Transverse colon (tissue), 4 donors: ENCODE measurements around the gene LACRT. TPM values are rescaled to one million over a fixed set of nuclear protein-coding genes. Genes with fewer than 3 reads are reported as not detected.

ENCODE experiments used
- DNase-seq: peaks from one replicate; pipeline ENCODE4 v3.0.0-alpha.2; 2019
- H3K27ac ChIP-seq, 4 donors: fragments of 200-600 bp; sonication (generic); 2 replicates each; pipeline ENCODE4 v1.5.1; 2016 to 2018; ENCODE audit warnings: inconsistent platforms in 4 of 4
- H3K27me3 ChIP-seq: fragments of 200-600 bp; sonication (generic); 2 replicates; pipeline ENCODE4 v1.5.1; 2017; ENCODE audit warnings: inconsistent platforms
- H3K36me3 ChIP-seq, 4 donors: fragments of 200-600 bp; sonication (generic); 2 replicates each; pipeline ENCODE4 v1.5.1; 2017 to 2019; ENCODE audit warnings: inconsistent platforms in 4 of 4
- H3K4me1 ChIP-seq, 4 donors: fragments of 200-600 bp; sonication (generic); 2 replicates each; pipeline ENCODE4 v1.5.1; 2017 to 2020; ENCODE audit warnings: inconsistent platforms in 4 of 4
- H3K4me3 ChIP-seq, 4 donors: fragments of 200-600 bp; sonication (generic); 1 replicate in 1 of 4; 2 replicates in 3 of 4; pipeline versions ENCODE4 v1.5.1 to v1.6.1; 2017 to 2019; ENCODE audit warnings: inconsistent platforms in 4 of 4
- H3K9me3 ChIP-seq, 2 donors: fragments of 200-600 bp; sonication (generic); 2 replicates each; pipeline ENCODE4 v1.5.1; 2017 to 2019; ENCODE audit warnings: inconsistent platforms in 2 of 2
- EP300 ChIP-seq: sonication (generic); formaldehyde crosslinking; IDR thresholded peaks from one replicate; pipeline ENCODE4 v1.6.1; 2017; ENCODE audit warnings: antibody characterized with exemption, low read depth
- POLR2A ChIP-seq: fragments of 450-650 bp; IDR thresholded peaks from one replicate; pipeline ENCODE4 v1.6.1; 2016; ENCODE audit warnings: antibody characterized with exemption, mild to moderate bottlenecking, moderate library complexity
- POLR2AphosphoS5 ChIP-seq, 3 donors: sonication (generic); formaldehyde crosslinking; IDR thresholded peaks; one replicate each; pipeline ENCODE4 v1.6.1; 2016; ENCODE audit warnings: antibody characterized with exemption in 3 of 3
- WGBS, 2 donors: methylation state at CpG; one replicate each; pipeline ENCODE4 v1.1.5; 2018; ENCODE audit warnings: low coverage in 1 of 2; 5-methylcytosine and 5-hydroxymethylcytosine counted together
- in situ Hi-C, 4 donors: fragments of 200-750 bp; cut with MboI; loops; one replicate each; pipeline versions ENCODE4 v1.15.0 to v1.15.1; 2017; ENCODE audit warnings: low sequenced_read_pairs in 3 of 4, low pct_ligation_motif_present in 1 of 4, low pct_unique_long_range_greater_than_20kb in 1 of 4
- intact Hi-C: fragments of 100-400 bp; cut with DNase I; formaldehyde crosslinking; loops from one replicate; pipeline ENCODE4 v1.15.1; 2023; ENCODE audit warnings: low total_unique reads
- total RNA-seq, 4 donors: library from RNA; depleted of rRNA; stranded (reverse); fragments of >200 nt; gene quantifications; one replicate each; pipeline ENCODE4 v1.1.0, GENCODE V29; 2016
- TF ChIP-seq, protein P1 (sequence below), 5 experiments: fragments of 200-600 bp in 3 of 5; fragments of 450-650 bp in 2 of 5; sonication (generic) in 3 of 5; IDR thresholded peaks; 1 replicate in 2 of 5; 2 replicates in 3 of 5; pipeline ENCODE4 v1.5.1; 2016 to 2017; ENCODE audit warnings: antibody characterized with exemption in 5 of 5, inconsistent platforms in 3 of 5, mild to moderate bottlenecking in 2 of 5, moderate library complexity in 1 of 5

The LACRT gene
- total RNA-seq, 4 donors from 2014 or later = not detected

DNA sequence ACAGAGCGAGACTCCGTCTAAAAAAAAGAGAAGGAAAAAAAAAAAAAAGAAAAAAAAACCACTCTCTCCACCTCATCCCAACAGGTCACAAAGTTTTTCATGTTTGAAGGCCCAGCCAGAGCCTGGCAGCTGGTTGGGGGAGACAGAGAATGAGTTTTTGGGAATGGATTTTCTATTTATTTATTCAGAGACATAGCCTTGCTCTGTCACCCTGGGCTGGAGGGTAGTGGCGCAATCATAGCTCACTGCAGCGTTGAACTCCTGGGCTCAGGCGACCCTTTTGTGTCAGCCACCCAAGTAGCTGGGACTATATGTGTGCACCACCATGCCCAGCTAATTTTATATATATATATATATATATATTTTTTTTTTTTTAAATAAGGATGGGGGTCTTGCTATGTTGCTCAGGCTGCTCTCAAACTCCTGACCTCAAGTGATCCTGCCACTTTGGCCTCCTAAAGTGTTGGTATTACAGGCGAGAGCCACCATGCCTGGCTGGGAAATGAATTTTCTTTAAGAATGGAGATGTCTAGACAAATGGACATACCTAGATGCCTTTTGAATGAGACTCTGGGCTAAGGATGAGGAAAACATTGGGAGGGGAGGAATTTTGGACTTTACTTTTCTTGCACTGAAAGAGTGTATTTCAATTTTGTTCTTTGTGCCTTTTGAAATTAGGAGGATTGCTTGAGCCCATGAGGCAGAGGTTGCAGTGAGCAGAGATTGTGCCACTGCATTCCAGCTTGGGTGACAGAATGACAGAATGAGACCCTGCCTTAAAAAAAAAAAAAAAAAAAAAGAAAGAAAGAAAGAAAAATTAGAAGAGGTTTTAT lies 29.3 kb downstream of the LACRT start:
- 91 to 100% methylated on average over 1 to 6 of the region's 6 CpGs for WGBS, 2 donors
- H3K27ac ChIP-seq = no peak overlapping the region
- intact Hi-C loops (no loop called here), in situ Hi-C loops (no loop called here)
- TF ChIP-seq, protein P1, sequence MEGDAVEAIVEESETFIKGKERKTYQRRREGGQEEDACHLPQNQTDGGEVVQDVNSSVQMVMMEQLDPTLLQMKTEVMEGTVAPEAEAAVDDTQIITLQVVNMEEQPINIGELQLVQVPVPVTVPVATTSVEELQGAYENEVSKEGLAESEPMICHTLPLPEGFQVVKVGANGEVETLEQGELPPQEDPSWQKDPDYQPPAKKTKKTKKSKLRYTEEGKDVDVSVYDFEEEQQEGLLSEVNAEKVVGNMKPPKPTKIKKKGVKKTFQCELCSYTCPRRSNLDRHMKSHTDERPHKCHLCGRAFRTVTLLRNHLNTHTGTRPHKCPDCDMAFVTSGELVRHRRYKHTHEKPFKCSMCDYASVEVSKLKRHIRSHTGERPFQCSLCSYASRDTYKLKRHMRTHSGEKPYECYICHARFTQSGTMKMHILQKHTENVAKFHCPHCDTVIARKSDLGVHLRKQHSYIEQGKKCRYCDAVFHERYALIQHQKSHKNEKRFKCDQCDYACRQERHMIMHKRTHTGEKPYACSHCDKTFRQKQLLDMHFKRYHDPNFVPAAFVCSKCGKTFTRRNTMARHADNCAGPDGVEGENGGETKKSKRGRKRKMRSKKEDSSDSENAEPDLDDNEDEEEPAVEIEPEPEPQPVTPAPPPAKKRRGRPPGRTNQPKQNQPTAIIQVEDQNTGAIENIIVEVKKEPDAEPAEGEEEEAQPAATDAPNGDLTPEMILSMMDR (IDR thresholded peaks at IDR 0.05) = no peak
- TF ChIP-seq EP300 = no peak
- TF ChIP-seq POLR2AphosphoS5 (IDR thresholded peaks at IDR 0.05) = no peak
- TF ChIP-seq POLR2A = no peak
- H3K4me1 ChIP-seq = no peaks in the 10 kb centered on the region
- H3K4me3 ChIP-seq = no peak overlapping the region
- H3K36me3 ChIP-seq = no peaks in the 10 kb centered on the region
- H3K9me3 ChIP-seq = no peaks in the 10 kb centered on the region
- no peaks in the 10 kb centered on the region for H3K27me3 ChIP-seq
- DNase-seq = no peak

DNA sequence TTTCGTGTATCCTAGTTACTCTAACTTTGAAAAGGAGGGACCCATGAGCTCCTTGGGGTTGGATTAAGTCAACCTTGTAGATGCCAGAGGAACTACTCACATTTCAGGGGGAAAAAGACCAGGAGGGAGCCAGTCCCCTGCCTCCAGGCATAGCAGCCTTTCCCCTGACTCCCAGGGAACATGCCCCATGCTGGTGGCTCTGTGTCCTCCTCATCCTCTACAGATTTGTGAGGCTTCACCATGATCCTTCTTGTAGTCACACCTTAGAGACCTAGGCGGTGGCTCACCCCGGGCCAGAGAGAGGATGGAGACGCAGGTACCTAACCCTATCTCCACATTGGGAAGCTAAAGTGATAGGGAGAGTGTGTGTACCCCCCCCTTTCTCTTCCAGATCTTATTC lies 30.3 kb downstream of the LACRT start:
- intact Hi-C loops (no loop called here), in situ Hi-C loops (no loop called here)
- no peaks in the 10 kb centered on the region for H3K36me3 ChIP-seq
- 93% methylated on average over 4 of the region's 4 CpGs; no CpG with 5 or more reads in 1 of the 2 donors for WGBS, 2 donors
- no peak for DNase-seq
- no peaks in the 10 kb centered on the region for H3K27me3 ChIP-seq
- no peaks in the 10 kb centered on the region for H3K9me3 ChIP-seq
- H3K4me1 ChIP-seq = no peaks in the 10 kb centered on the region
- TF ChIP-seq, protein P1 (IDR thresholded peaks at IDR 0.05) = no peak
- TF ChIP-seq POLR2A (no peak), POLR2AphosphoS5 (IDR thresholded peaks at IDR 0.05) (no peak), EP300 (no peak)
- no peak overlapping the region for H3K27ac ChIP-seq
- no peak overlapping the region for H3K4me3 ChIP-seq

DNA sequence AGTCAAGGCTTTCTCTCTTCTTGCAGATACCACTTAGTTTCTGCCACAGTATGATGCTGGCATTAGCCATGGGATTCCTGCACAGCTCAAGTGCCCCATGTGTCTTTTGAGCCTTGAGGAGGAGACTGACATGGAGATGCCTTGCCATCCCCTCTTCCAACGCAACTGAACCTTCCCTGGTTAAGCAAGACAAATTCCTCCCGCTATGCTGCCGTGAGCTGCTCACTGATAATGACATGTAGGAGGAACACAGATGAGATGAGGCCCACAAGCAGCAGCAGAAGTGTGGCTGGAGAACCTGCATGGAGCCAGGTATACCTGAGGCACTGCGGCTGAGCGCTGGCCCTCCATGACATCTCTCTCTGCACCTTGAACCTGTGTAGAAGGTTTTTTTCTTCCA lies 30.8 kb downstream of the LACRT start:
- no peak for DNase-seq
- Histone ChIP-seq H3K27ac (no peak overlapping the region), H3K4me1 (no peaks in the 10 kb centered on the region), H3K27me3 (no peaks in the 10 kb centered on the region), H3K36me3 (no peaks in the 10 kb centered on the region), H3K9me3 (no peaks in the 10 kb centered on the region), H3K4me3 (no peak overlapping the region)
- WGBS, 2 donors = 60 to 88% methylated on average over 2 to 5 of the region's 5 CpGs
- TF ChIP-seq, protein P1 (IDR thresholded peaks at IDR 0.05) = no peak
- no peak for TF ChIP-seq POLR2AphosphoS5 (IDR thresholded peaks at IDR 0.05)
- TF ChIP-seq POLR2A = no peak
- TF ChIP-seq EP300 = no peak
- in situ Hi-C loops = no loop called here
- intact Hi-C loops = no loop called here

DNA sequence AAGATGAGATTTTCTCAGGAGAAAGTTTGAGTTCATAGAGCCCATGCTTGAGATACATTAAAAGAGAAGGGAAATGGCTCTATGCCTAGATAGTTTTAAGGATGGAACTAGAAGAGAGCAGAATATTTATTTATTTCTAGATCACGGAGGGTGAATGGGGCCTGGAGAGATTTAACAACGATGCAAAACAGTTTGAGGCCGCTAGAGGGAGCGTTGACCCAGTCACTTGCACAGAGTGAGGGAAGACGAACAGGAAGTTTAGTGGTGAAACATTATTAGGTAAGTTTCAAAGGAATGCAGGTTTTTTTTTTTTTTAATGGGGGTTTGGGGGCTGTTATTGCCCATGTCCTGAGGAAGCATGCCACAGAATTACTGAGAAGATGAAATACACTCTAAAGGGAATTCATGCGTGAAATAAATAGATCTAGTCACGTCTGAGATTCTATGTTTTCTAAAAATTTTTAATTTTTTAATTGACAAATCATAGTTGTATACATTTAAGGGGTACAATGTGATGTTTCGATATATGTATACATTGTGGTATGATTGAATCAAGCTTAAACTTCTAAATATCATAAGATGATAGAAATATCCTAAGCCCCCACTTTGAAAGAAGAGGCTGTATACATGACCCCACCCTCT lies 31.4 kb downstream of the LACRT start:
- Histone ChIP-seq H3K9me3 (no peaks in the 10 kb centered on the region), H3K4me1 (no peaks in the 10 kb centered on the region), H3K27me3 (no peaks in the 10 kb centered on the region), H3K36me3 (no peaks in the 10 kb centered on the region), H3K27ac (no peak overlapping the region), H3K4me3 (no peak overlapping the region)
- peak; percentile 59 for DNase-seq
- intact Hi-C loops (no loop called here), in situ Hi-C loops (no loop called here)
- WGBS, 2 donors = 17 to 33% methylated on average over 7 to 8 of the region's 8 CpGs
- TF ChIP-seq EP300 = no peak
- TF ChIP-seq, protein P1 (IDR thresholded peaks at IDR 0.05) = peak; percentile 59 to 79 (median 73)
- no peak for TF ChIP-seq POLR2A
- no peak for TF ChIP-seq POLR2AphosphoS5 (IDR thresholded peaks at IDR 0.05)
